Muscle layer of colon (tissue), 2 donors: Measurements from ENCODE around the gene PLEKHA8.

Experiments used
- H3K27ac ChIP-seq: one replicate; pipeline ENCODE4 v1.7.0; 2013; ENCODE audit warnings: low read depth, mild to moderate bottlenecking, low read length, moderate library complexity
- H3K27me3 ChIP-seq, 2 donors: one replicate each; pipeline ENCODE4 v1.7.0; 2013; ENCODE audit warnings: low read length in 2 of 2, mild to moderate bottlenecking in 2 of 2; ENCODE audit not compliant: insufficient read depth in 2 of 2, control insufficient read depth in 1 of 2
- H3K36me3 ChIP-seq: one replicate; pipeline ENCODE4 v1.7.0; 2013; ENCODE audit warnings: mild to moderate bottlenecking, low read length; ENCODE audit not compliant: insufficient read depth
- H3K4me1 ChIP-seq: one replicate; pipeline ENCODE4 v1.7.0; 2013; ENCODE audit warnings: mild to moderate bottlenecking, low read length; ENCODE audit not compliant: insufficient read depth
- H3K4me3 ChIP-seq, 2 donors: one replicate each; pipeline ENCODE4 v1.7.0; 2013; ENCODE audit warnings: low read length in 2 of 2, low read depth in 1 of 2, mild to moderate bottlenecking in 1 of 2, moderate library complexity in 1 of 2
- H3K9ac ChIP-seq: one replicate; pipeline ENCODE4 v1.7.0; 2013; ENCODE audit warnings: low read length
- H3K9me3 ChIP-seq: one replicate; pipeline ENCODE4 v1.7.0; 2013; ENCODE audit warnings: mild to moderate bottlenecking, low read length
- donor health status: abdominal sarcoma.
- donor health status: Adenocarcinoma of cecum.

The PLEKHA8 gene

GRCh38 chr7:30175180-30175579 is 147.0 kb downstream of the PLEKHA8 start:
- Histone ChIP-seq H3K9ac (no peak overlapping the region), H3K9me3 (no peaks in the 10 kb centered on the region), H3K27me3 (no peaks in the 10 kb centered on the region), H3K4me1 (peaks cover 58% of the 10 kb centered on the region), H3K36me3 (no peaks in the 10 kb centered on the region), H3K27ac (no peak overlapping the region), H3K4me3 (no peak overlapping the region)

- Histone ChIP-seq H3K9ac (no peak overlapping the region), H3K27me3 (no peaks in the 10 kb centered on the region), H3K36me3 (no peaks in the 10 kb centered on the region), H3K9me3 (no peaks in the 10 kb centered on the region), H3K4me3 (no peak overlapping the region), H3K4me1 (peaks cover 62% of the 10 kb centered on the region), H3K27ac (no peak overlapping the region)
Observed at GRCh38 chr7:30175636-30176147, 147.5 kb downstream of the PLEKHA8 start.

- no peaks in the 10 kb centered on the region for H3K27me3 ChIP-seq
- peaks cover 71% of the 10 kb centered on the region for H3K4me1 ChIP-seq
- H3K36me3 ChIP-seq, result no peaks in the 10 kb centered on the region
- no peaks in the 10 kb centered on the region for H3K9me3 ChIP-seq
- H3K27ac ChIP-seq, result no peak overlapping the region
- H3K4me3 ChIP-seq, result no peak overlapping the region
- H3K9ac ChIP-seq, result no peak overlapping the region
Observed at GRCh38 chr7:30176463-30177109, 148.4 kb downstream of the PLEKHA8 start.

- no peak overlapping the region for H3K27ac ChIP-seq
- no peaks in the 10 kb centered on the region for H3K27me3 ChIP-seq
- H3K4me1 ChIP-seq, result peaks cover 72% of the 10 kb centered on the region
- H3K4me3 ChIP-seq, result no peak overlapping the region
- no peak overlapping the region for H3K9ac ChIP-seq
- no peaks in the 10 kb centered on the region for H3K9me3 ChIP-seq
- no peaks in the 10 kb centered on the region for H3K36me3 ChIP-seq
Observed at GRCh38 chr7:30177186-30177585, 149.0 kb downstream of the PLEKHA8 start.

GRCh38 chr7:30177965-30178364 is 149.8 kb downstream of the PLEKHA8 start:
- no peaks in the 10 kb centered on the region for H3K9me3 ChIP-seq
- no peak overlapping the region for H3K4me3 ChIP-seq
- no peaks in the 10 kb centered on the region for H3K36me3 ChIP-seq
- no peaks in the 10 kb centered on the region for H3K27me3 ChIP-seq
- H3K4me1 ChIP-seq, result peaks cover 72% of the 10 kb centered on the region
- no peak overlapping the region for H3K9ac ChIP-seq
- no peak overlapping the region for H3K27ac ChIP-seq

GRCh38 chr7:30178748-30179436 is 150.7 kb downstream of the PLEKHA8 start:
- H3K4me3 ChIP-seq, result peak overlapping the region in 1 of 2 donors; percentile 23
- H3K9me3 ChIP-seq, result no peaks in the 10 kb centered on the region
- H3K27ac ChIP-seq, result no peak overlapping the region
- no peaks in the 10 kb centered on the region for H3K27me3 ChIP-seq
- H3K36me3 ChIP-seq, result no peaks in the 10 kb centered on the region
- peaks cover 63% of the 10 kb centered on the region for H3K4me1 ChIP-seq
- no peak overlapping the region for H3K9ac ChIP-seq
